ENCODE data around the gene B3GNT2. TPM values are rescaled to one million over a fixed set of nuclear protein-coding genes. Genes with fewer than 3 reads are reported as not detected.

B3GNT2 gene
- total RNA-seq, 1 experiment from 2014 or later: 32.2 TPM

GRCh38 chr2:62201307-62201706 lies 5.4 kb downstream of the B3GNT2 start:
- Mint-ChIP-seq H3K36me3 (no peaks in the 10 kb centered on the region), H3K27ac (no peak overlapping the region), H3K9me3 (no peaks in the 10 kb centered on the region), H3K27me3 (ENCODE audit: low read depth) (no peaks in the 10 kb centered on the region), H3K4me3 (no peak overlapping the region), H3K4me1 (peaks cover 75% of the 10 kb centered on the region)
- no peak for DNase-seq (ENCODE audit: low spot score)
- ChIA-PET CTCF (interaction anchor here (0.5 kb wide), 1 partner anchor 469 kb away, joined by 4 read pairs; no protein-coding TSS in a partner anchor), POLR2A (interaction anchor here (0.9 kb wide), 1 partner anchor 208 kb away, joined by 3 read pairs; no protein-coding TSS in a partner anchor)
- no peak for ATAC-seq
- TF ChIP-seq CTCF (IDR thresholded peaks at IDR 0.05): no peak
- no peak for TF ChIP-seq ESRRA (CRISPR knock-in tag; IDR thresholded peaks at IDR 0.05; ENCODE audit: borderline replicate concordance)
- no peak for TF ChIP-seq FOXP1 (CRISPR knock-in tag; IDR thresholded peaks at IDR 0.05; ENCODE audit: borderline replicate concordance)
- TF ChIP-seq IRF2 (CRISPR knock-in tag; IDR thresholded peaks at IDR 0.05; ENCODE audit: borderline replicate concordance, low read depth): no peak
- no peak for TF ChIP-seq ZNF219 (CRISPR knock-in tag; IDR thresholded peaks at IDR 0.05; ENCODE audit: borderline replicate concordance)
- TF ChIP-seq EMX1 (CRISPR knock-in tag; IDR thresholded peaks at IDR 0.05): no peak

DNA sequence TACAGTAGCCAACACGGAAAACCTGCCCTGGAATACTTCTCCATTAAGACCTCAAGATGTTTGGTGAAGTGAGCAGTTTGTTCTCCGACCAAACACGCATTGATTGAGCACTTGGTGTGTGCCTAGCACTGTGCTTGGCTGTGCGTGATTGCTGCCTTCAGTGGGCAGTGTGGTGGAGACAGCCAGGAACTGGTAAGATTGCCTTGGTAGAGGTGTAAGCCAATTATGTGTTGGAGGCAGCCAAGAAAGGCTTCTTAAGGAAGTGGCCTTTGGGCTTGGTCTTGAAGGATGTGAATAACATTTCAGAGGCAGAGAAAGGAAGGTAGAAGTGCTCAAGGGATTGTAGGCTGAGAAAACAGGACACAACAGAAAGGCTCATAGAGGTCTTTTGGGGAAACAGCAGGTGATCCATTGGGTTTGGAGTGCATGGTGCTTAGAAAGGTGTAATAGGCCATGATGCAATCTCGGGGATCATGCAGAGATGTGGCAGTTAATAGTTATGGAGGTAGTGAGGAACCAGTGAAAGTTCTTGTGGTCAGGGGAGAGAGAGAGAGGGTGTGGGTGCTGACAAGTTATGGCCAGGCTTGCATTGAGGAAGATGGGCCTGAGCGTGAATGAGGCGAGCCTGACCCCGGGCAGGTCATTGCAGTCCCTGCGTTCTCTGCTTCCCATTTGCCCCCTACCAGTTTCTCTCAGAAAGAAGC lies 6.3 kb downstream of the B3GNT2 start:
- Mint-ChIP-seq H3K4me1 (peaks cover 83% of the 10 kb centered on the region), H3K27ac (peak overlapping the region; percentile 69), H3K4me3 (no peak overlapping the region), H3K27me3 (ENCODE audit: low read depth) (no peaks in the 10 kb centered on the region), H3K9me3 (no peaks in the 10 kb centered on the region), H3K36me3 (no peaks in the 10 kb centered on the region)
- ATAC-seq (peak; percentile 8), DNase-seq (ENCODE audit: low spot score) (no peak)
- CTCF ChIA-PET: no interaction called here
- POLR2A ChIA-PET: no interaction called here
- no peak for TF ChIP-seq MYBL2 (CRISPR knock-in tag; IDR thresholded peaks at IDR 0.05)
- TF ChIP-seq USF1 (CRISPR knock-in tag; IDR thresholded peaks at IDR 0.05): no peak
- TF ChIP-seq GRHL2 (CRISPR knock-in tag; IDR thresholded peaks at IDR 0.05; ENCODE audit: insufficient replicate concordance, severe bottlenecking): no peak
- TF ChIP-seq NFYB (CRISPR knock-in tag; conservative IDR thresholded peaks at IDR 0.05; ENCODE audit: low read depth): no peak
- TF ChIP-seq FOXK1 (CRISPR knock-in tag; IDR thresholded peaks at IDR 0.05): no peak
- TF ChIP-seq GTF2I (CRISPR knock-in tag; conservative IDR thresholded peaks at IDR 0.05): no peak
- TF ChIP-seq HMGA2 (CRISPR knock-in tag; IDR thresholded peaks at IDR 0.05): no peak
- TF ChIP-seq GABPB1 (CRISPR knock-in tag; IDR thresholded peaks at IDR 0.05): no peak
- TF ChIP-seq IRF2 (CRISPR knock-in tag; IDR thresholded peaks at IDR 0.05; ENCODE audit: borderline replicate concordance, low read depth): no peak
- TF ChIP-seq, protein P1, sequence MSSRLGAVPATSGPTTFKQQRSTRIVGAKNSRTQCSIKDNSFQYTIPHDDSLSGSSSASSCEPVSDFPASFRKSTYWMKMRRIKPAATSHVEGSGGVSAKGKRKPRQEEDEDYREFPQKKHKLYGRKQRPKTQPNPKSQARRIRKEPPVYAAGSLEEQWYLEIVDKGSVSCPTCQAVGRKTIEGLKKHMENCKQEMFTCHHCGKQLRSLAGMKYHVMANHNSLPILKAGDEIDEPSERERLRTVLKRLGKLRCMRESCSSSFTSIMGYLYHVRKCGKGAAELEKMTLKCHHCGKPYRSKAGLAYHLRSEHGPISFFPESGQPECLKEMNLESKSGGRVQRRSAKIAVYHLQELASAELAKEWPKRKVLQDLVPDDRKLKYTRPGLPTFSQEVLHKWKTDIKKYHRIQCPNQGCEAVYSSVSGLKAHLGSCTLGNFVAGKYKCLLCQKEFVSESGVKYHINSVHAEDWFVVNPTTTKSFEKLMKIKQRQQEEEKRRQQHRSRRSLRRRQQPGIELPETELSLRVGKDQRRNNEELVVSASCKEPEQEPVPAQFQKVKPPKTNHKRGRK (CRISPR knock-in tag; IDR thresholded peaks at IDR 0.05; ENCODE audit: borderline replicate concordance): no peak
- no peak for TF ChIP-seq ZNF263 (CRISPR knock-in tag; IDR thresholded peaks at IDR 0.05; ENCODE audit: low read depth)
- TF ChIP-seq NR3C1 (CRISPR knock-in tag; conservative IDR thresholded peaks at IDR 0.05; ENCODE audit: low read depth): no peak
- TF ChIP-seq PRRX2 (CRISPR knock-in tag; IDR thresholded peaks at IDR 0.05): no peak
- no peak for TF ChIP-seq ELF4 (CRISPR knock-in tag; IDR thresholded peaks at IDR 0.05; ENCODE audit: low read depth)
- TF ChIP-seq SMAD4 (CRISPR knock-in tag; IDR thresholded peaks at IDR 0.05): no peak
- TF ChIP-seq SMAD3 (CRISPR knock-in tag; IDR thresholded peaks at IDR 0.05; ENCODE audit: borderline replicate concordance): no peak
- no peak for TF ChIP-seq RELA (CRISPR knock-in tag; IDR thresholded peaks at IDR 0.05; ENCODE audit: borderline replicate concordance)
- TF ChIP-seq, protein P2, sequence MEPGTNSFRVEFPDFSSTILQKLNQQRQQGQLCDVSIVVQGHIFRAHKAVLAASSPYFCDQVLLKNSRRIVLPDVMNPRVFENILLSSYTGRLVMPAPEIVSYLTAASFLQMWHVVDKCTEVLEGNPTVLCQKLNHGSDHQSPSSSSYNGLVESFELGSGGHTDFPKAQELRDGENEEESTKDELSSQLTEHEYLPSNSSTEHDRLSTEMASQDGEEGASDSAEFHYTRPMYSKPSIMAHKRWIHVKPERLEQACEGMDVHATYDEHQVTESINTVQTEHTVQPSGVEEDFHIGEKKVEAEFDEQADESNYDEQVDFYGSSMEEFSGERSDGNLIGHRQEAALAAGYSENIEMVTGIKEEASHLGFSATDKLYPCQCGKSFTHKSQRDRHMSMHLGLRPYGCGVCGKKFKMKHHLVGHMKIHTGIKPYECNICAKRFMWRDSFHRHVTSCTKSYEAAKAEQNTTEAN (CRISPR knock-in tag; IDR thresholded peaks at IDR 0.05): no peak
- no peak for TF ChIP-seq FOXJ3 (CRISPR knock-in tag; IDR thresholded peaks at IDR 0.05; ENCODE audit: borderline replicate concordance)

Measured in WTC11 (cell line).